Mucosa of gallbladder (tissue), 1 donor: ENCODE measurements around the gene MVB12B. TPM values are rescaled to one million over a fixed set of nuclear protein-coding genes. Genes with fewer than 3 reads are reported as not detected.

Source experiments
- DNase-seq: peaks from one replicate; pipeline ENCODE4 v3.0.0-alpha.2; 2020; ENCODE audit warnings: low spot score
- total RNA-seq: library from RNA; stranded (reverse); gene quantifications from one replicate; pipeline ENCODE4 v1.2.1, GENCODE V29; 2021
- donor health status: DM: no; HTN: no; CAD: no.

Gene MVB12B
- total RNA-seq, 1 donor from 2014 or later: 13.3 TPM

DNA sequence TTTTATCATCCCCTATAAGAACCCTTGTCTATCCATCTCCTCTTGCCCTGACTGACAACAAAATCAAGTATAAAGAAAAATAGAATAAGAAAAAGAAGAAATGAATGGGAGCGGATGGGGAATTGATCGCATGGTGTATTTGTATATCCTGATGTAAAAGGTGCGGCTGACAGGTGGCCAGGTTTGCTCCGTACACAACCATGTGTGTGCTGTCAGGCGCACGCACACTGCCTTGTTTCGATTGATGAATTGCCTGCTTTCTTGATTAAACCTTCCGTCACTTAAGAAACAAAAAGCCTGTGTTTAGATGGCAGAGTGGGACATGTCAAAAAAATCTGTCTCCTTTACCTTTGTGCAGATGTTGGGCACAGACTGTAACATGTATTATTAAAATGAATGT, 102.6 kb downstream of the MVB12B start:
- DNase-seq: no peak

DNA sequence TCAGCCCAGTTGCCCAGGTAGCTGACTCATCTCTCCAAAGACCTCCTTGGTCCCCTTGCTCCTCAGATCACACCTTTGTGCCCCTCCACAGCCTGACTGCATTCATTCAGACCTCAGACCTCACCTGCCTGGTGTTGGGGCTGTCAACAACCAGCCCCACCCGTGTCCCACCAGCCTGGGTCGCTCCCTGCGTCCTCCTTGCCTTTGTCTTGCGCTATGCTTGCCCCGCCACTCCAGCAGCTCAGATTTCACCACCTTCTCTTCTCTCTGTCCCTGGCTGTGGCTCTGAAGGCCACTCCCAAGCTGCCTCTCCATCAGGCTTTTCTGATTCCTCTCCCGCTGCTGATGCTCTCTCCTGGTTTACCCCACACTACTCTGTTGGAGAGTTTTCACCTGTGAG, 103.5 kb downstream of the MVB12B start:
- DNase-seq: no peak

DNA sequence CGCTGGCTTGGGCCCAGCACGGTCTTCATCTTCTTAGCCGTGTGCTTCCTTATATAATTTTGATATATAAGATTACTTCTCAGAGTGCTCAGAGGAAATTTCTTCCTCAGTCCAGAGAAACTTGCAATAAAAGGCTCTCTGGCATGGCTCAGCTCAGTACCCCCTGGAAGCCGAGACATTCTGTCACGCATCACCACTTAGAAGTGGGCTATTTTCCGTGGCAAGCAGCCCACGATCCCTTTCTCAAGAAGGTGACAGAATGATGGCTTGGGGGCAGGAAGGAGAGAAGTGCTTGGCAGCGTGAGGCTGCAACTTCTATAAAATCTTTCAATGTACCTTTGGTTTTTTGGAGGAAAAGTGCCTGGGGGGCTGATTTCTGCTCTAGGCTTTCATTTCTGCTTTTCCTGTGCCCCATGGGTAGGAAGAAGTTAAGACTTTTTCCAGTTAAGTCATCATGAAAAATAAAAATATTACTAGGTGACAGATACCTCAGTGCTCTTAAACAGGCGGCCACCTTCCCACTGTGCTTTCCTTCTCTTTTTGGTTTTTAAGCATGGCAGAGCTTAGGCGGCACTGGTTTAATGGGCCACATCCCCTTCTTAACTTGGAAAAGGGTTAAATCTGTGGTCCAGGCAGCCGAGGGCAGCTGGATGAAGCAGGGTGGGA, 104.6 kb downstream of the MVB12B start:
- no peak for DNase-seq

DNA sequence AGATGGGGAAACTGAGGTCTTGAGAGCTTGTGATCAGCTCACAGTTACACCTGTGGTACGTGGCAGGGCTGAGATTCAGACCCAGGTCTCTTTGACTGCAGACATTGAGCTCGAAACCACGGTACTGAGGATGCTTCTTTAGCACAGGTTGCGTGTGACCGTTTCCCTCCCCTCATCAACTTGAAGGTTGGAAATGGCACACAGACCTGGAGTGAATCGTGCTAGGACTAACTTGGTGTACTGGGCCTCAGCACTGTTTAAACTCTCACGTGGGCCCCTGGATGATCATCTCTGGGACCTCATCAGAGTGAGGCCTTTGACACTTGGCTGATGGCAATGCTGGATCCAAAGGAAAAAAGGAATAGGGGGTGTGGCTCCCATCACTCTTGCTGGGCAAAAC, 106.0 kb downstream of the MVB12B start:
- DNase-seq: no peak

DNA sequence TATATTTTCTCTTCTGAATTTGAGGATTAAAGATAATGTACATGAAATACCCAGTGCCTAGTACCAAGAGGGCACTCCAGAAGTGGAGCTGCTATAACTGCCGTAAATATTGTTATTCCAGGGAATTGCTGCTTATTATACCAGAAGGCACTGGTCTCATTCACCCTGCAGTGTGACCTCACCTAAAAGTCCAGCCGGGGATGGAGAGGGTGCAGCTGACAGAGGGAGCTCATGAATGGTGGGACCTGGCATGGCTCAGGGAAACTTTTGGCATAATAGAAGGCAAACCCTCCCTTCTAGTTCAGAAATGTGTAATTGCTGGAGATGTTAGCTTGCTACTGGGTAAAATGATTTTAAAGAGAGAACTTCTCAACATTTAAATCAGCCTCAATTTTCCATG, 108.5 kb downstream of the MVB12B start:
- no peak for DNase-seq

DNA sequence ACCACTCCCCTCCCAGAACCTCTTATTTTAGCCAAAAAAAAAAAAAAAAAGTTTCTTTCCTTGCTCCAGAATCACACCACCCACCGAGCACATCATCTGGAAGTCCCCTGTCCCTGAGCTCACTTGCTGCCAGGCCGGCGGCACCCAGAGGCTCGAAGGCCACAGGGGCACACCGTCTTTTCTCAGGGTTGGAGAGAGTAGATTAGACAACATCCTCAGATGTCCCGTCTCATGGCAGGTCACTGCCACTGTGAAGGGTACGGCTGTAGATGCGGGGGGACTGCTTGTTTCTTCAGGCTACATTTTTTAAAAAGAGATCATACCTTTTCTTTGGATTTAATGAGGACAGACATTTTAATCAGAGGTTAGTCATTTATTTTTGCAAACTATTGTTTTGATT, 109.0 kb downstream of the MVB12B start:
- DNase-seq: no peak

DNA sequence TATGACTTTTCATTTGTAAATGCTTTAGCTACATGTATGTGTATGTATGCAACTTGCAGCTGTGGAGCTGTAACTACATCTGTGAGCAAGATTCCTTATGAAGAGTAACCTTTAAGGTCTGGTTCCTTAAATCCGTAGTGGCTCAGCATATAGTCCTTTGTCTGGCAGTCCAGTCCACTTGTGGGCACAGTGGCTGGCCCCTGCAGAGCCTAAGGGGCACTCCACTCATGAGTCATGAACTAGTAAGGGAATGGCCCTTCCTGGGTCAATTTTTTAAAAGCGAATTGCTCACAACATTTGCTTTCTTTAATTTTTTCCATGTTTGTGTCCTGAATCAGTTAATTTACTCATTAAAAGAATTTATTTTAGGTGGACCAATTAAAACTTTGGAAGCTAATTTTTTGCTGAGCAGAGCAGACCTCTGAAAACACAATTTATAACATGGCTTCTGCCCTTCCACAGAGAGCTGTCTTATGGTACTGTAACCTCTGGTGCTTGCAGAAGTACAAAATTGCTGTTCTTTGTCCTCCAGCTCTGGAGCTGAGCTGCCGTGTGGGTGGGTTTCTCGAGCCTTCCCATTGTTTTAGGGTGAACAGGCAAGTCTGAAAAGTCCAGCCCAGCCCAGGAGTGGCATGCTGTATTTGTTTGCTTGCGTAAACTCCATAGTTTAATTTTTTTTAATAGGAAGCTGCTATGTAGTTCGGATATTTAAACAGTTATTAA, 110.1 kb downstream of the MVB12B start:
- DNase-seq: no peak

DNA sequence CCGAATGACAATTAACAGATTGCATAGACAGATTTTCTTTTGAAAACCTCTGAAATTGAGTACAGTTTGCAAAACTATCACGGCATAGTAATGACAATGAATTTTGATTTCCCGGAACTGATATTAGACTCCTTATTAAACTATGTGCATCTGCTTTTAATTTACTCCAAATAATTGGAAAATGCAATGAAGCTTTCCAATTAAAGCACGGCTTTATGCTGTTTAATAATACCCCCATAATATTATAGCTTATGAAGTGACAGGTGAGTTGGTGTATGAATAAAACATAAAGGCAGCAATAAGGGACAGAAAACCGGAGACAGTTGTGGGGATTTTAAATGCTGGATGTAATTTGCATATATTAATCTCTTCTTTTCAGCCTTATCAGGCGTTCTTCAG, 110.6 kb downstream of the MVB12B start:
- DNase-seq: no peak

DNA sequence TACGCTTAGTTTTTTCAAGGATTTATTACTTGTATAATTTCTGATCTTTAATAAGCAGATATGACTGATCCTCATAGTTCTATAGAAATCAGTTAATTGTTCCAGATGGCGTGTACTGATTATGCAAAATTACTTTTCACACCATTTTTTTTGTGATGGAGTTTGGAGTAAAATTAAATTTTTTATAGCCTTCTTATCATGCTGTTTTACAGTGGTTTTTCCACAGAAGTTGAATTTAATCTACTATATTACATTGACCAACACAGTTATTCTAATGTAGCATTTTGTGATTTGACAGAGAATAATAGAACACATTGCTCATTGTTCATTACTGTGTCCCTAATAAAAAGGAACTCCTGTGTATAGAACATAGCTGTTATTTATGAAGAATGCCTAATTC, 111.1 kb downstream of the MVB12B start:
- no peak for DNase-seq

DNA sequence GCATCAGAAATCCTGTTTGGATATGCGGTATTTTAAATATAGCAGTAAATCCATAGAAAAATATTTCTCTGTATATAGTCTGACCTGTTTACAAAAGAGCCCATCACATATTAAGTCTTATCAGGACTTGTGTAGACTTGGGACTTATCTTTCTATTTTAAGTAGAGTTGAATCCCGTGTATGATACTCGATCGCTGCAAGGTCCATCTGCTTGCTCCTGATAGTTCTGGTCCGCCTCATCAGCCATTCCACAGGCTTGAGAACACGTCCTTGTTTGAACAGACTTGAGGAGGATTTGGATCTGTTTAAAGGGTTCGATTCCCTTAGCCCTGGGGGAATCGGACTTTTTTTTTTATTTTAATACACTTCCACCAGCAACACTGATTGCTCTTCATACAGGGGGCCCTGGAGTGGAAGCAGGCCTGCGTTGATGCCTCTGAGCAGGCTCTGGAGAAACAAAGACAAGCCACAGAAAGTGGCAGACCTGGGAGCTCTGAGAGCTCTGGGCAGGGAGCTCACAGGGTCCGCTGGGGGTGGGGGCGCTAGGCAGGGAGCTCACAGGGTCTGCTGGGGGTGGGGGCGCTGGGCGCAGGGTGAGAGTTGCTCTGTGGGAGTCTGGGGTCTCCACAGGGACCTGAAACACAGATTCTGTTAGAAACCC, 112.2 kb downstream of the MVB12B start:
- no peak for DNase-seq

DNA sequence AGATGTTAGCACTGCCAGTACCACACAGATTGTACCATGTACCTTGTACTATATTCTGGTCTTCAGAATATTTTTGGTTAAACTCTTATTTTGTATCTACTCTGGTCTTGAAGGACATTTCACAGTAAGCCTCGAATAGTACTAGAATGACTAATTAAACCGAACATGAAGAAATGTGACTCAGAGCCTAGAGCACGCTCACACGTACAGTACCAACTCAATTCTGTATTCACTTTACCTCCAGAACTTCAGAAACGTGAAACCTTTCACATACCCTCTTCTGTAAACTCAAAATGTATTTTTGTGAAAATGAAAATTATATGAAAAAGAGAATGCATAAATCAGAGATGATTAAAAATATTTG, 112.8 kb downstream of the MVB12B start:
- DNase-seq: no peak

DNA sequence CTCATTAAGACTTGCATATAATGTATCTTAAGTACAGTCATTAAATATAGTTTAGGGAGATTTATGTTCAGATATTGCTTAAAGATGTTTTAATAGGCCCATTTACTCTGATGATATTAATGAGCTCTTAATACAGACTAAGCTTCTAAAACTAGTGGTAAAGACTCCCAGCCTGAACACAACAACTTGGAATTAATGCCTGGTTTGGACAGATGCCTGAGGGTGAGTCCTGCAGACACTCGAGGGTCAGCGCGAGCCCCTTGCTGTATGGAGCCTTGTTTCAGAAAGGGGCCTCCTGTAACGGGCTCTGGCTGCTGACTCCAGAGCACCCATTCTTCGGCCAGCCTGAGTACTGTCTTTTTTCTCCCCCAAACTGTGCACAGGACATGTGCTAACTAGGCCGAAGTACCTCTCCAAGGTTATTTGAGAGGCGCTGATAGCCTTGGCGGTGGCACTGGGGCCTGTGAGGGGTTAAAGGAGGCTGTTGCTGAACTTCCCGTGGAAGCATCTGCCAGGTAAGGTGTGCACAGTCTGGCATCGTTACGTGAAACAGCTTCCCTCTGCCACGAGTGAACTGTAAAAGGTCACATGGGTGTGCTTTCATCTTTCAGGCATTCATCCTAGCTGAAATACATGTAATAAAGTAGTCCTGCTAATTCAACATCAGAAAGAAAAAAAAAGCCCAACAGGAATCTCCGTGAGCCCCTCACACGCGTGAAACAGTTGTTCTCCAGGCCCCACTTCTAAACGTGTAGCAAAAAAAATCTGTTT, 113.4 kb downstream of the MVB12B start:
- DNase-seq: no peak

DNA sequence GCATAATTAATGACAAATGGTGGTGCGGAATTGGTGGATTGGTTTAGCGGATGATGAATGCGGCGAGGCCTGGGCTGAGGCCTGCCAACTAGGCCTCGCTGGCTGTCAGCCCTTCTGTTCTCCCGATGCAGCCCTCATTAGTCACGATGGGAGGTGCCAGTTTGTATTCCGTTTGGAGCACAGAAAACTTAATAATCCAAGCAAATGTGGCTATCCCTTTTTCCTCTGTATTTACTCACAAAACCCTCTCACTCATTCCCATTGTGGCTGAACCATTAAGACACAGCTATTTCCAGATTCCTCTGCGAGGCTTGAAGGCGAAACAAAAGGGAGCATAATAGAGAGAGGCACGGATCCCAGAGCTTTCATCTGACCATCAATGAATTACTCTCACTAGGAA, 114.3 kb downstream of the MVB12B start:
- no peak for DNase-seq

DNA sequence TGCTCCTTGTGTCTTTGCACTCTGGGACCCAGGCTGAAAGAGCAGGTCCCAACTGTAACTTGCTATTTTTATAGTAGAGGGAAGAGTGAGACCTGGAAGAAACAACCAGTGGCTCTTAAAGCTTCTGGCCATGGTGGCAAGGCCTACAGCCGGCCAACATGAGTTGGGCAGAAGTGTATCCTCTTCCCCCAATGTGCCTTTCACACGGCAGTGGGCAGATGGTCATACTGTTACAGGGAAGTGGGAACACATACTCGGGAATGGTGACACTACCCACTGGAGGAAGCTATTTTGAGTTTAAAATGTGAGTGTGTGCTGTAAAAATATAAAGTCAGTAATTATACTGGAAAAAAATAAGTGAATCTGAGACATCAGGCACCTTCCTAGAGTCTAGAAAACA, 116.0 kb downstream of the MVB12B start:
- no peak for DNase-seq

DNA sequence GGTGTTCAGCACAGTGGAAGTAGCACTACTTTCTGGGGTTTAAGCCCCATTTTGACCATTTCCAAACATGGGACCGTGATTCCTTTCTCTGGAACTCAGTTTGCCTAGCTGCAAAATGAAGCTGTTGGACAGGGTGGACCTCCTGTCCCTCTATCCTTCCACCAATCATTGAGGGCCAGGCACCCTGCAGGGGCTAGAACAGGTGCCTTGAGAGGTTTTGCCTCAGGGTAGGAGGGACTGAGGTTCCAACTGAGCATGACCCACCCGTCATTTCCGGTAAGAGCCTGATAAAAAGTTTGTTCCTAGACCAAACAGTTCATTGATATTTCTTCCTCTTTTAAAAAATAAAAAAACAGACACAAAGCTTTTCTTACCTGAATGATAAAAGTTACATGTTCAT, 116.5 kb downstream of the MVB12B start:
- DNase-seq: no peak

DNA sequence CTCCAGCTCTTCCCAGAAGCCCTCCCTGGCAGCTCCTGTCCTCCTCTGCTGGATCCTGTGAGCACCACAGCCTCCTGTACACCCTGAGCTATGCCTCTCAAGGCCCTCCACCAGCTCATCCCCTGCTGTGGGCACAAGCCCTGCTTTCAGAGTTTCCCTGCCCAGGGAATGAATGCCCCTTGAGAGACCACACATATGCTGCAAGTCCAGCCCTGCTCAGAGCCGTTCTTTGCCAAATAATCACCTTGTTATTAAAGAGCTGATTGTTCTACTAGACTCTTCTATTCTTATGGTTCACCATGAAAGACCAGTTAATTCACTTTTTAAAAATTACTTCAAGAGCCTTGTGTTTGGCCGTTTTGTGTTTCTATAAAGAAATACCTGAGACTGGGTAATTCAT, 121.5 kb downstream of the MVB12B start:
- no peak for DNase-seq

DNA sequence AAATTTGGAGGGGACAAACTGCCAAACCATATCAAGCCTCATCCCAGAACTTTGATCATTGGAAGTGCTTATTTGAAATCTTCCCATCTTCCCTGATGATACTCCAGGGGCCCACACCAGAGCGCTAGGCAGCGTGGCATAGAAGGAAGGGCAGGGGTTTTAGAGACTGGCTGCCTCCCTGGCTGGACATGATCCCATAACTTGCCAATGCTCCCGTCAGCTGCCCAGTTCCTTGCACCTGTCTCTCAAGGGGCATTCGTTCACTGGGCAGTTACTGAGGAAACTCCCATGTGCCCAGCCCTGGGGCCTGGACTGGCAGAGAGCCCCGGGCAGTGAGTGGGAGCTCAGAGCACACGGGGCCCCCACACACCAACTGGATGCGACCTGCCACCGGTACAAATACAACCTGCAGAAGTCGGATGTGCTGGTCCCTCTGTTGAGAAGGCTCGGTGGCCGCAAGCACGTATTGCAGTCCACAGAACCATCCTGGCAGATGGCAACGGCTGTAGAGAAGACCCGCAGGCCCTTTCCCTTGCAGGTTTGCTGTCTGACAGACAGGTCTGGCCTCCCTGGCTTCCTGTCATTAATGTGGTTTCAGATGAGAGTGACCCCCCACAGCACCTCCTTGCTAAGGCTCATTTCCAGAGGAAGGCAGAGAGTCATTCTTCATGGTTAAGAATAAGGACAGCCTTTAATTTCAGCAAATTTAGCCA, 122.4 kb downstream of the MVB12B start:
- DNase-seq: no peak

DNA sequence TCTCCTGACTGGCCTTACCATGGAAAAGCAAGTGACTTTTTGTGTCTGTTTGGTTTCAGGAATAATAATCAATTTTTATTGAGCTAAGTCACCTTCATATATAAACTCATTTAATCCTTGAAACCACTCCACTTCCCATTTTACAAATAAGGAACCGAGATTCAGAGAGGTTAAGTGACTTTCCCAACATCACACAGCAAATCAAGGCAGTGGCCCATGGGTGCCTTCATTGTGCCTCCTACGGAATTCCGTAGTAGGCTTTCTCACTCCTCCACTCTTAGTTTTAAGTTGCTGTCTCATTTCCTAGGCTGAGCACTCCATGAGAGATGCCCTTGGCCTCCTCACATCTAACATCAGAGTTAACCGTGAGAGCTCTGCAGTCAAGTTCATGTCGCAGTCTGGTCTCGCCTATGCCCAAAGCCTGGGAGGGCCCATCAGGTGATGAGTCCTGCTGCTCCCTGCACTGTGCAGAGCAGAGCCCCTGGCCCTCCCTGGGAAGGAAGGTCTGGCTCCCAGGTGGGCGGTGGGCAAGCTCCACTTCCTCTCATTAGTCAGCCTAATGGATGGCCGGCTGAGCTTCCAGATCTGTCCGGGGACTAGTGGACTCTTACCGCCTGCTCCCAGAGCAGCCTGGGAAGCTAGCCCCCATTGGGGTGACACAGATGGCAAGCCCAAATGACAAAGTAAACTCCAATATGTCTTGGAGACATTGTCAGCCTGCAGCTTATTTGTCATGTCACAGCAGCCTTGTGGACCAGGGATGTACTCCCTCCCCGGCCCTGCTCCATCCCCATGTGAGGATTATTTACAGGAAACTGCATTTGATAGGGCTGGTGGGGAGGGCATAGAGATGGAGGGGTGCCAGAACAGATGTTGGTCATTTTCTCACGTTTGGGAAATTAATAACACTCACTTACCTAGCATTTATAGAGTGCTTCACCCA, 123.4 kb downstream of the MVB12B start:
- DNase-seq: no peak

DNA sequence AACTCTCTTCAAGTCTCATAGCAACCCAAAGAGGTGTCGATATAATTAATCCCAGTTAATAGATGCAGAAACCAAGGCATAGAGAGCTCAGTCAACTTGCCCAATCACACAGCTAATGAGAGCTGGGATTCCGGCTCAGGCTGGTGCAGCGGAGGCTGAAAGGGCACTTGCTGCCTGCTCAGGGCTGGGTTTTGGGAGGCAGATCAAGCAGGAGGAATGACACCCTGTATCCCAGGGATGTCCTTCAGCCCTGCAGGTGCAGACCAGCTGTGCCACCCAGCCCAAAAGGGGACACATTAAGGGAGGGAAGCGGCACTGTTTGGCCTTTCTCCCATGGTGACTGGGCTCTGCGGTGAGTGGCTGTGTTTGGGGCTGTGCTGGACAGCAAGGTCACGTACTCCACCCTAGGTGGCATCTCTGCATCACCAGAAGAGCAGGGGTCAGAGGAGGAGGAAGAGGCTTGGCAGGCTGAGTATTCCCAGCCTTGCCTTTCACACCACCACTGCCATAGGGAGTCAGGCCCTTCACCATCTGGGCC, 124.1 kb downstream of the MVB12B start:
- no peak for DNase-seq

DNA sequence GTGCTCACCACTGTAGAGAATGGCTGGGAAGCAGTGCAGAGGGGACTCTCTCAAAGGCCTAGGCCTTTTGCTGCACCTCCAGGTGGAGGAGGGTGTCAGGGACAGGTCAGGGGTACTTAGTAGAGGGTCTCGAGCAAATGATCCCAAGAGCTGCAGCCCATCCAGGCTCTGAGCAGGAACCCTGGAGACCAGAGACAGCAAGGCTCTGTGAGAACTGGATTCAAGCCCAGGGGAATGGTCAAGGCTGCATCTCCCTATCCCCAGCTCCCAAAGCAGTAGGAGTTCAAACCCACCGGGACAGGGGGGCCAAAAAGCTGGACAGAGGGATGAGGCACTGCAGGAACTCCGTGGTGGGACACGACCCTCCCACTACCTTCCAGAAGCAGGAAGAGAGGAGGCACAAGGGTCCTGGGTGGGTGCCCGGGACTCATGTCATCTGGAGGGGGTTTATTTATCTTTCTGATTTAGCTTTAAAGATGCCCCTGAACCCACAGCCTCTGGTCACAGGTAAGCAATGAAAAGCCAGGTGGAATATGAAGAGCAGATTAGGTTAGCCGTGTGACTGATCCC, 124.8 kb downstream of the MVB12B start:
- no peak for DNase-seq
